Mucosa of stomach (tissue), 1 donor: ENCODE data around the gene SEMA6A.
"Not testable (repeated sequence)": the region's sequence is repeated elsewhere in the genome, so short reads cannot be mapped to it uniquely, and the experiment has no call there.

ENCODE experiments used
- H3K27me3 ChIP-seq: one replicate; pipeline ENCODE4 v1.7.0; 2013; ENCODE audit warnings: mild to moderate bottlenecking, low read length; ENCODE audit not compliant: control insufficient read depth, insufficient read depth
- H3K36me3 ChIP-seq: one replicate; pipeline ENCODE4 v1.7.0; 2013; ENCODE audit warnings: low read length; ENCODE audit not compliant: control insufficient read depth, insufficient read depth
- H3K4me1 ChIP-seq: one replicate; pipeline ENCODE4 v1.7.0; 2013; ENCODE audit warnings: mild to moderate bottlenecking, low read length; ENCODE audit not compliant: control insufficient read depth, insufficient read depth
- H3K4me3 ChIP-seq: one replicate; pipeline ENCODE4 v1.7.0; 2013; ENCODE audit warnings: low read length
- H3K9ac ChIP-seq: one replicate; pipeline ENCODE4 v1.7.0; 2013; ENCODE audit warnings: mild to moderate bottlenecking, low read length, moderate library complexity
- H3K9me3 ChIP-seq: one replicate; pipeline ENCODE4 v1.7.0; 2013; ENCODE audit warnings: mild to moderate bottlenecking, low read length, moderate library complexity; ENCODE audit not compliant: control insufficient read depth
- donor health status: Pancreatic carcinoma.

Gene SEMA6A

DNA sequence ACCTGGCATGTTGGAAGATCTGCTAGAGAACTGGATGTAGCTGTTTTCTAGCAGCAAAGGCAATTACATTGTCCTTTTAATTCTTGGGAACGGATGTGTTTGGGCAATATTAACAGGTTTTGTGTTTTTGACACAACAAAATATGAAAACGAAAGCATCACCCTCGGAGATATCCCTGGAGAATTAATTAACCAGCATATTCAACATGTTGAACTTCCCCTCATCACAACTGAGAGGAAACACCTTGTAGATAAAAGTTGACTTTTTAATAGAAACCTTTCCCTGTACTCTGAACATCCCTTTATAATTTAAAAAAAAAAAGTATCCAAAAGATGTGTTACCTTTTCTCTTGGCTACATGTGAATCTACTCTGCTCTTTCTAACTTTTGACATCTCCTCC, 13.0 kb downstream of the SEMA6A start:
- no peaks in the 10 kb centered on the region for H3K36me3 ChIP-seq
- no peaks in the 10 kb centered on the region for H3K9me3 ChIP-seq
- no peak overlapping the region for H3K9ac ChIP-seq
- no peak overlapping the region for H3K4me3 ChIP-seq
- H3K27me3 ChIP-seq = no peaks in the 10 kb centered on the region
- H3K4me1 ChIP-seq = no peaks in the 10 kb centered on the region

DNA sequence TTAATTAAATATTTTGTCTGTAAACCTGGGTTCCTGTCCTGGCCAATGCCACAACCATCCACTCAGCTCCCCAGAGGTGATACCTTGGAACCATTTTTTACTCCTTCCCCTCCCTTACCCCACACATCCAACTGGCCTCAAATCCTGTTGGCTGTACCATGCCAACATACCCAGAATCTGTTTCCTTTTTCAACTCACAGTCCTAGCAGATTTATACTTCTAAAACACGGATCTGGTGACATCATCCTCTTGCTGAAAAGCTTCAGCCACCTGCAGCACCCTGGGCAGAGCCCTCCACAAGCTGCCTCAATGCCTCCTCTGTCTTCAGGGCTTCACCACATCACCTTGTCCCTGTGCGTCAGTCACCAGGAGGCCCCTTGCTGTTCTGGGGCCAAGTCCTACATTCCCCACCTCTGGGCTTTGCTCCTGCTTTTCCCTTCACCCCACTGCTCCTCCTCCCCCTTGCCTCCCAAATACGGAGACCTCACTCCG, 14.9 kb downstream of the SEMA6A start:
- H3K4me3 ChIP-seq = no peak overlapping the region
- H3K9me3 ChIP-seq = no peaks in the 10 kb centered on the region
- no peak overlapping the region for H3K9ac ChIP-seq
- H3K4me1 ChIP-seq = no peaks in the 10 kb centered on the region
- no peaks in the 10 kb centered on the region for H3K36me3 ChIP-seq
- H3K27me3 ChIP-seq = no peaks in the 10 kb centered on the region

DNA sequence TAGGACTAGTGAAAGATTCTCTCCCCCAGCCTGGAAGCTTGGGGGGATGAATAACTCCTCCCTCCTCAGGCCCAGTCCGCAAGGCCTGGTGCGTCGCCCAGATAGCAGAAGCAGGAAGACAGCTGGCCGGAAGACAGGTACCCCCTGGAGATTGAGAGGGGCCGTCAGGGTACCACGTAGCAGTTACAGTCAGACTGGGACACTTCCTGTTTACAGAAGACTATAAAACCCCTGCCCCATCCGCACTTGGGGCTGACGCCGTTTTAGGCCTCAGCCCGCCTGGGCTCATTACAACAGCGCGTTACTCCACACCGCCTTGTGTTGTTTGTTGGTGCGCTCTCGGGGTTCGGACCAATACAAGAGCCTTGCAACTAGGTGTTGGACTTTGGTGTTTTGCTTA, 15.4 kb downstream of the SEMA6A start:
- Histone ChIP-seq H3K27me3 (no peaks in the 10 kb centered on the region), H3K4me1 (no peaks in the 10 kb centered on the region), H3K9ac (no peak overlapping the region), H3K9me3 (no peaks in the 10 kb centered on the region), H3K4me3 (no peak overlapping the region), H3K36me3 (no peaks in the 10 kb centered on the region)

GRCh38 chr5:116557669-116558271, 16.9 kb downstream of the SEMA6A start:
- Histone ChIP-seq H3K9ac (no peak overlapping the region), H3K36me3 (no peaks in the 10 kb centered on the region), H3K4me3 (no peak overlapping the region), H3K27me3 (no peaks in the 10 kb centered on the region), H3K9me3 (no peaks in the 10 kb centered on the region), H3K4me1 (no peaks in the 10 kb centered on the region)

DNA sequence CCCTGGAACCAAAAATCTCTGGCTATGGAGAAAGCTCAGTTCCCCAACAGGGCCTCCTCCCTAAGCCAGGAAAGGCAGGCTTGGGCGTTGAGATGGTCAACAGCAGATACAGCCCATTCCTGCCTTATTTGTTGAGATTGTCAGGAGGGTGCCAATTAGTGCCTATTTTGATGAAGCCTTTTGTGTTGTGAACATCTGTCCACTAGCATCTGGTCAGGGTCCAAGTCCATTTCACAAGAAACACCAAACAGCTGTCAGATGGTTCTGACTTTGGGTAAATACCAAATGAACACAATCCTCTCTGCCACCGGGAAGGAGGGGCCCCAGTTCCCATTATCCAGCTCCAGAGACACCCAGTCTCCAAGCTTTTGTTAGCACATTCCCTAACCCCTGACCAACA, 19.9 kb downstream of the SEMA6A start:
- Histone ChIP-seq H3K36me3 (no peaks in the 10 kb centered on the region), H3K9ac (no peak overlapping the region), H3K4me3 (no peak overlapping the region), H3K4me1 (no peaks in the 10 kb centered on the region), H3K9me3 (no peaks in the 10 kb centered on the region), H3K27me3 (no peaks in the 10 kb centered on the region)

DNA sequence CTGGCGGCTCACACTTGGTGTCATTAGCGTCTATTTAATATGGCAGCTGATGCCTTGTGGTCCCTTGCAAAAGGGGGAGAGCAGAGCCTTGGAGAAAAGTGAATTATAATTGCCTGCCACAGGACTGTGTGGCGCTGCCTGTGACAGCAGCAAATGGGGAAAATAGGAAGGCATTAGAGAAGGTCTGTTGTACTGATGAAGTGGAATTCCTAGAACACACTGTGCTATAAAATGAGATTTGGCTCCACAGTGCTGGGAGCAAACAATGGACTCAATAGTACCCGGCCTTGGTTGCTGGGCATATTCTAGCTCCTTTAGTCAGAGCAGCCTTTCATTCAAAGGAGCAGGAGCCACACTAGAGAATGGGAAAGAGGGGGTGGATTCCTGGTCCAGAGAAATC, 21.3 kb downstream of the SEMA6A start:
- H3K4me1 ChIP-seq = no peaks in the 10 kb centered on the region
- no peaks in the 10 kb centered on the region for H3K27me3 ChIP-seq
- no peaks in the 10 kb centered on the region for H3K36me3 ChIP-seq
- H3K9ac ChIP-seq = no peak overlapping the region
- no peaks in the 10 kb centered on the region for H3K9me3 ChIP-seq
- no peak overlapping the region for H3K4me3 ChIP-seq

DNA sequence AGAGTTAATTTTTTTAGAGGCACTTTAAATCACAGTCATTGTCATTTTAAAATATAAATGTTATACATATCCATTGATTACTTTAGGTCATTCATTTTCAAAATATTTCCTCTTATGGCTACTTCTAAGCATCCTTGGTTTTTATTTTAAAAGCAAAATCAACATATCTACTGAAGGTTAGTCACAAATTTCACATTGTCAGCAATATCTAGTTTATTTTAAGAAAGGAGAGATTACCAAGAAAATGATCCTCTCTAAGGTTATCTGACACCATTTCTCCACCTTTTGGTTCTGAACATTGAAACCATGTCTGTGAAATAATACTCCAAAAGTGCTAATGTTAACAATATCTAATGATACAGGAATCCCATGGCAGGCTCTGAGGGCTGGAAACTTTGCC, 24.5 kb downstream of the SEMA6A start:
- Histone ChIP-seq H3K9me3 (no peaks in the 10 kb centered on the region), H3K9ac (no peak overlapping the region), H3K4me1 (no peaks in the 10 kb centered on the region), H3K4me3 (no peak overlapping the region), H3K27me3 (no peaks in the 10 kb centered on the region), H3K36me3 (no peaks in the 10 kb centered on the region)

DNA sequence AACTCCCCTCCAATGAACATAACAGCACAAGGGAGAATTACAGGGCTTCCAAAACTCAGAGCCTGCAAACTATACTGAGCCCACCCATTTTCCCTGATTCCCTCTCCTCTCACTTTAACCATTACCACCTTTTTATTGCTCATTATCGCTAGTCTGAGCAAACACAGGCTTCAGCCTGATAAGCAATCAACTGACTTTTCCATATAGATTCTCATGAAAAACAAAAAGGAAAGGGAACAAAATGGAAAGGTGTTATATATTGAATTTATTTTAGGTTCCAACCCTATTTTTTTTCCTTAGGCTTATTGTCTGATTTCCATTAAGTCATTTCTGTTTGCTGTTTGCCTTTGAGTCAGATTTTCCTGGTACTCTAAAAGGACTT, 27.9 kb downstream of the SEMA6A start:
- Histone ChIP-seq H3K4me3 (no peak overlapping the region), H3K27me3 (no peaks in the 10 kb centered on the region), H3K4me1 (no peaks in the 10 kb centered on the region), H3K9me3 (no peaks in the 10 kb centered on the region), H3K9ac (no peak overlapping the region), H3K36me3 (no peaks in the 10 kb centered on the region)

GRCh38 chr5:116546033-116546742, 28.4 kb downstream of the SEMA6A start:
- Histone ChIP-seq H3K27me3 (no peaks in the 10 kb centered on the region), H3K36me3 (no peaks in the 10 kb centered on the region), H3K9ac (no peak overlapping the region), H3K4me3 (no peak overlapping the region), H3K9me3 (no peaks in the 10 kb centered on the region), H3K4me1 (no peaks in the 10 kb centered on the region)

- not testable (repeated sequence) for H3K9ac ChIP-seq, H3K4me1 ChIP-seq, H3K36me3 ChIP-seq, H3K27me3 ChIP-seq, H3K9me3 ChIP-seq, H3K4me3 ChIP-seq
Observed at GRCh38 chr5:116545465-116545864, 29.2 kb downstream of the SEMA6A start.

DNA sequence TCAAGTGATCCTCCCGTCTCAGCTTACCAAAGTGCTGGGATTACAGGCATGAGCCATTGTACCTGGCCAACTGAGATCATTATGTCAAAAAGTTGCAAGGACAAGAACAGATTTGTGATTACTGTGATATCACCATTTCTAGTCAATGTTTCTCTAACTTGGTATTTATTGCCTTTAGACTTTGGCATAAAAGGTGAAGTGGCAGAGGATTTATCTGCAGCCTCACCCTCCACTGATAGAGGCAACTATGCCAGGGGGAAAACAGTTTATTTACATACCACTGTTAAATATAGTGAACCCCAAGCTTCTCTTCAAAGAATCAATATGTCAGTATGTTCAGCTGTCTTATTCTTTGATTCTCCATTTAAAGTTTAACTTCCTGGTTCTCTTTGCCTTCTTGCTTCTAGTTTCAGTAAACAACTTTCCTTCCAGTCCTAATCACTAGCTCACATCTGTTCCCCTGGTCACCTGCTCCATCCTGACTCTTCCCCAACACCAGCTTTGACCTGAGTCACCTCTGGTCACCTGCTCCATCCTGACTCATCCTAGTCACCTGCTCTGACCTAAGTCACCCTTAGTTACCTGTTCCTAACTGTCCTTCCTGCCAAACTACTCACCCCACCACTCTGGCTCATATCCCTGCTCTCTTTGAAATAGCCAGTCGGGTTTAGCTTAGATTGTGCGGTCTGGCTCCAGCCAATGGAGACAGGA, 29.9 kb downstream of the SEMA6A start:
- H3K27me3 ChIP-seq = no peaks in the 10 kb centered on the region
- no peaks in the 10 kb centered on the region for H3K4me1 ChIP-seq
- H3K4me3 ChIP-seq = no peak overlapping the region
- no peaks in the 10 kb centered on the region for H3K36me3 ChIP-seq
- no peaks in the 10 kb centered on the region for H3K9me3 ChIP-seq
- H3K9ac ChIP-seq = no peak overlapping the region

GRCh38 chr5:116543501-116543900, 31.1 kb downstream of the SEMA6A start:
- H3K9me3 ChIP-seq = no peaks in the 10 kb centered on the region
- no peak overlapping the region for H3K9ac ChIP-seq
- no peaks in the 10 kb centered on the region for H3K27me3 ChIP-seq
- H3K36me3 ChIP-seq = no peaks in the 10 kb centered on the region
- H3K4me1 ChIP-seq = no peaks in the 10 kb centered on the region
- no peak overlapping the region for H3K4me3 ChIP-seq
